HAP-1 (cell line): ENCODE data around the gene TMEM150A.

Source experiments
- DNase-seq, 2 experiments: peaks; one replicate each; pipeline ENCODE4 v3.0.0-alpha.2; 2016 to 2020; ENCODE audit warnings: low spot score in 2 of 2
- H3K27me3 ChIP-seq: fragments of 250-450 bp; sonication (Bioruptor Pico); 2 replicates; pipeline ENCODE4 v1.5.1; 2020; ENCODE audit warnings: low read depth, mild to moderate bottlenecking, moderate library complexity
- H3K36me3 ChIP-seq: fragments of 250-450 bp; sonication (Bioruptor Pico); replicated peaks from 2 replicates; pipeline ENCODE4 v1.5.1; 2020; ENCODE audit warnings: mild to moderate bottlenecking
- H3K4me1 ChIP-seq: fragments of 250-450 bp; sonication (Bioruptor Pico); 2 replicates; pipeline ENCODE4 v1.5.1; 2020; ENCODE audit warnings: mild to moderate bottlenecking
- H3K4me3 ChIP-seq: fragments of 250-450 bp; sonication (Bioruptor Pico); 2 replicates; pipeline ENCODE4 v1.5.1; 2020; ENCODE audit warnings: mild to moderate bottlenecking, moderate library complexity
- H3K9me3 ChIP-seq: fragments of 250-450 bp; sonication (Bioruptor Pico); 2 replicates; pipeline ENCODE4 v1.5.1; 2020; ENCODE audit warnings: mild to moderate bottlenecking, moderate library complexity
- in situ Hi-C: fragments of 300-500 bp; cut with MboI; formaldehyde crosslinking; loops from 3 replicates; pipeline ENCODE4 v1.14.3; 2020; ENCODE audit warnings: low sequenced_read_pairs, inconsistent platforms, mixed read lengths

TMEM150A gene

GRCh38 chr2:85583667-85584353 is 18.7 kb downstream of the TMEM150A start:
- in situ Hi-C loops = no loop called here

GRCh38 chr2:85582492-85582891 is 20.0 kb downstream of the TMEM150A start:
- Histone ChIP-seq H3K4me1 (no peaks in the 10 kb centered on the region), H3K36me3 (no peaks in the 10 kb centered on the region), H3K27me3 (peaks cover 2% of the 10 kb centered on the region; the same call in 1 of the 2 replicates), H3K4me3 (no peak overlapping the region), H3K9me3 (no peaks in the 10 kb centered on the region)
- DNase-seq = no peak
- in situ Hi-C loops = no loop called here

More at GRCh38 chr2:85583667-85584353, 18.7 kb downstream of the TMEM150A start:
- H3K4me3 ChIP-seq = no peak overlapping the region
- no peaks in the 10 kb centered on the region for H3K4me1 ChIP-seq
- peaks cover 2% of the 10 kb centered on the region; the same call in 1 of the 2 replicates for H3K27me3 ChIP-seq
- H3K9me3 ChIP-seq = no peaks in the 10 kb centered on the region
- no peaks in the 10 kb centered on the region for H3K36me3 ChIP-seq
- no peak for DNase-seq

- Histone ChIP-seq H3K4me3 (no peak overlapping the region), H3K4me1 (no peaks in the 10 kb centered on the region), H3K9me3 (no peaks in the 10 kb centered on the region), H3K36me3 (no peaks in the 10 kb centered on the region), H3K27me3 (no peaks in the 10 kb centered on the region; the same call in 1 of the 2 replicates)
- DNase-seq = no peak
- in situ Hi-C loops = no loop called here
These were observed 22.3 kb downstream of the TMEM150A start for GRCh38 chr2:85580206-85580605.

GRCh38 chr2:85579266-85579935 is 23.1 kb downstream of the TMEM150A start:
- Histone ChIP-seq H3K36me3 (no peaks in the 10 kb centered on the region), H3K9me3 (no peaks in the 10 kb centered on the region), H3K27me3 (no peaks in the 10 kb centered on the region; the same call in 1 of the 2 replicates), H3K4me3 (no peak overlapping the region), H3K4me1 (no peaks in the 10 kb centered on the region)
- DNase-seq = no peak
- in situ Hi-C loops = no loop called here

- Histone ChIP-seq H3K27me3 (no peaks in the 10 kb centered on the region; the same call in 1 of the 2 replicates), H3K9me3 (no peaks in the 10 kb centered on the region), H3K36me3 (no peaks in the 10 kb centered on the region), H3K4me3 (no peak overlapping the region), H3K4me1 (no peaks in the 10 kb centered on the region)
- in situ Hi-C loops = no loop called here
- DNase-seq = no peak
These were observed 24.0 kb downstream of the TMEM150A start for GRCh38 chr2:85578243-85579180.

GRCh38 chr2:85577386-85578242 is 24.9 kb downstream of the TMEM150A start, which contains the start of gene VAMP8:
TSS of gene VAMP8 (plus strand) at chr2:85577586. CDS start at chr2:85577647, 61 bp downstream.
- H3K9me3 ChIP-seq = no peaks in the 10 kb centered on the region
- no peak for DNase-seq
- in situ Hi-C loops = no loop called here
- peaks cover 4% of the 10 kb centered on the region for H3K4me1 ChIP-seq
- H3K27me3 ChIP-seq = no peaks in the 10 kb centered on the region
- no peak within 1 kb of the TSS for H3K4me3 ChIP-seq
- H3K36me3 ChIP-seq = no peaks in the 10 kb centered on the region

DNA sequence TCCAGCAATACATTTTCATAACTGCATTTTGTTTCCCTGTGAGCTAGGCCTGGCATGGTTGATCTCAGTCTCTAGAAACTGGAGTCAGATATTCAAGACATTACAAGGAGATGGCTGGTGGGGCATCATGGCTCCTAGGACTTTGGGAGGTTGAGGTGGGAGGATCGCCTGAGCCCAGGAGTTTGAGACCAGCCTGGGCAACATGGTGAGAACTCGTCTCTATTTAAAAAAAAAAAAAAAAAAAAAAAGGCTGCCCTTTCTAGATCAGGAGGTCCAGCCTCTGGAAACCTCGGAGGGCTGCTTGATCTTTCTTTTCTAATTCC is 25.5 kb downstream of the TMEM150A start:
- H3K4me3 ChIP-seq = no peak overlapping the region
- H3K27me3 ChIP-seq = no peaks in the 10 kb centered on the region
- in situ Hi-C loops = no loop called here
- H3K9me3 ChIP-seq = no peaks in the 10 kb centered on the region
- H3K36me3 ChIP-seq = no peaks in the 10 kb centered on the region
- DNase-seq = no peak
- H3K4me1 ChIP-seq = peaks cover 8% of the 10 kb centered on the region

- no peaks in the 10 kb centered on the region for H3K27me3 ChIP-seq
- no peak overlapping the region for H3K4me3 ChIP-seq
- H3K4me1 ChIP-seq = peaks cover 9% of the 10 kb centered on the region
- in situ Hi-C loops = no loop called here
- no peaks in the 10 kb centered on the region for H3K9me3 ChIP-seq
- no peaks in the 10 kb centered on the region for H3K36me3 ChIP-seq
- no peak for DNase-seq
These were observed 26.8 kb downstream of the TMEM150A start for GRCh38 chr2:85575739-85576138.

DNA sequence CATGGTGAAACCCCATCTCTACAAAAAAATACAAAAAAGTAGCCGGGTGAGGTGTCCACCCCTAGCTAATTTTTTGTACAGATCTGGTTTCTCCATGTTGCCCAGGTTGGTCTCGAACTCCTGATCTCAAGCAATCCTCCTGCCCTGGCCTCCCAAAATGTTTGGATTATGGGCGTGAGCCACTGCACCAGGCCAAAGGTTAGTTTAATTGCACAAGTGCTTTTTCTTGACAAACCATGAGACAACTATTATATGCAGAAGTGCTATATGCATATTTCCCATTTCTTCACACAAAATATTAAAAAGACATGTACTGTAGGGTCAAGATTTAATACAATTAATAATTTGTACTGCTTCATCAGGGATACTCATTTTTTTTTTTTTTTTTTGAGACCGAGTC is 36.2 kb downstream of the TMEM150A start:
- H3K4me3 ChIP-seq = no peak overlapping the region

GRCh38 chr2:85564144-85564563 is 38.3 kb downstream of the TMEM150A start:
- DNase-seq = no peak
- H3K27me3 ChIP-seq = no peaks in the 10 kb centered on the region

More for the DNA sequence above, 36.2 kb downstream of the TMEM150A start:
- no peaks in the 10 kb centered on the region for H3K36me3 ChIP-seq
- no peaks in the 10 kb centered on the region; the same call in 1 of the 2 replicates for H3K27me3 ChIP-seq
- DNase-seq = no peak
- no peaks in the 10 kb centered on the region for H3K9me3 ChIP-seq
- in situ Hi-C loops = no loop called here
- H3K4me1 ChIP-seq = no peaks in the 10 kb centered on the region

GRCh38 chr2:85561280-85562212 is 41.0 kb downstream of the TMEM150A start, which contains the start of gene GGCX:
TSS of gene GGCX (minus strand) at chr2:85561493. CDS start at chr2:85561428, 65 bp downstream.
- H3K4me1 ChIP-seq = peaks cover 7% of the 10 kb centered on the region
- H3K27me3 ChIP-seq = no peaks in the 10 kb centered on the region
- in situ Hi-C loops = loop anchor here (5.0 kb wide), 1 partner anchor 41 kb away; the partner anchor contains the start of gene TMEM150A
- H3K4me3 ChIP-seq = peak within 1 kb of the TSS; percentile 74
- peak; percentile 96 to 97 for DNase-seq
- no peaks in the 10 kb centered on the region for H3K9me3 ChIP-seq
- H3K36me3 ChIP-seq = peaks cover 13% of the 10 kb centered on the region

More at GRCh38 chr2:85564144-85564563, 38.3 kb downstream of the TMEM150A start:
- Histone ChIP-seq H3K4me1 (peaks cover 7% of the 10 kb centered on the region), H3K4me3 (no peak overlapping the region), H3K9me3 (no peaks in the 10 kb centered on the region), H3K36me3 (peaks cover under 1% of the 10 kb centered on the region; the same call in 1 of the 2 replicates)
- in situ Hi-C loops = loop anchor here (5.0 kb wide), 1 partner anchor 38 kb away; the partner anchor contains the start of gene TMEM150A

DNA sequence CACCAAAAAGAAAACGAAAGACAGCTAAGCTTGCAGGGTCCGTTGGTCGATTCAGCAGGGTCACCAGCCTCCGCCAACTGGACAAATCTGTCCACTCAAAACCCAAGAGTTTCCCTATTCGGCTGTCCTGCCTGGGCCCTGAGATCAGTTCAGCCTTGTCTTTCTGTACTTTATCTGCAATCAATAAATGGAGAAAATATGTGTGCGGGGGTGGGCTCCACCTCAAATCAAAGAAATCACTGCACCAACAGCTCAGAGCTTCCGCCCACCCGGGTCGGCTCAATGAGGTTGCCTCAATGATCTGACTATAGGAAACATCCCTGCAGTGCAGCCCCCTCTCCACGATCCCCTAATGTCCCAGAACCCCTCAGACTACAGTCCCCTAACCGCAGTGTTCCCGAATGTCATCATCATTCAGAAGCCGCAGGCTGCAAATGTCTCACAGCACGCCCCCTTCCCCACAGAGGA is 41.7 kb downstream of the TMEM150A start:
- peak overlapping the region; percentile 74 for H3K4me3 ChIP-seq
- DNase-seq = no peak
- in situ Hi-C loops = loop anchor here (5.0 kb wide), 1 partner anchor 41 kb away; the partner anchor contains the start of gene TMEM150A

More for the DNA sequence above, 41.7 kb downstream of the TMEM150A start:
- H3K36me3 ChIP-seq = peaks cover 16% of the 10 kb centered on the region
- no peaks in the 10 kb centered on the region for H3K27me3 ChIP-seq
- peaks cover 7% of the 10 kb centered on the region for H3K4me1 ChIP-seq
- no peaks in the 10 kb centered on the region for H3K9me3 ChIP-seq
